ENCODE results near the gene MSANTD3.

GRCh38 chr9:100427366-100428263, 672 bp downstream of the MSANTD3 start:
- TF ChIP-seq POLR2A (IDR thresholded peaks at IDR 0.05; ENCODE audit: low read length) (no peak), GATA1 (IDR thresholded peaks at IDR 0.05; ENCODE audit: low read depth, low read length) (no peak)

Measured in erythroblast (primary cell).